ENCODE measurements around the gene MAMSTR.

DNA sequence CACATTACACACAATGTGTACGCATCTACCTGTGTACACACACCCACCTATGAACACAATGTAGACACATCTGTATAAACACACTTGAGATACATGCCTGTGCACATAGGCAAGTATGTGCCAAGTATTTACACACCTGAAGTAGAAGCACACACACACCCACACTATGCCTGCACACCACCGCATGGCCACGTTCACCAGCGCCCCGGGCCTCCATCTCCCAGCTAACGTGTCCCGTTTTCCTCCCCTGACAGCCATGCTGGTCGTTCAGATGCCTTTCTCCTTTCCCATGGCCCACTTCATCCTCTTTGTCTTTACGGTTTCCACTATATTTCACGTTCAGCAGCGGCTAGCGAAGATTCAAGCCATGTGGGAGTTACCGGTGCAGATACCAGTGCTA is 16.8 kb downstream of the MAMSTR start:
- TF ChIP-seq, protein P1, sequence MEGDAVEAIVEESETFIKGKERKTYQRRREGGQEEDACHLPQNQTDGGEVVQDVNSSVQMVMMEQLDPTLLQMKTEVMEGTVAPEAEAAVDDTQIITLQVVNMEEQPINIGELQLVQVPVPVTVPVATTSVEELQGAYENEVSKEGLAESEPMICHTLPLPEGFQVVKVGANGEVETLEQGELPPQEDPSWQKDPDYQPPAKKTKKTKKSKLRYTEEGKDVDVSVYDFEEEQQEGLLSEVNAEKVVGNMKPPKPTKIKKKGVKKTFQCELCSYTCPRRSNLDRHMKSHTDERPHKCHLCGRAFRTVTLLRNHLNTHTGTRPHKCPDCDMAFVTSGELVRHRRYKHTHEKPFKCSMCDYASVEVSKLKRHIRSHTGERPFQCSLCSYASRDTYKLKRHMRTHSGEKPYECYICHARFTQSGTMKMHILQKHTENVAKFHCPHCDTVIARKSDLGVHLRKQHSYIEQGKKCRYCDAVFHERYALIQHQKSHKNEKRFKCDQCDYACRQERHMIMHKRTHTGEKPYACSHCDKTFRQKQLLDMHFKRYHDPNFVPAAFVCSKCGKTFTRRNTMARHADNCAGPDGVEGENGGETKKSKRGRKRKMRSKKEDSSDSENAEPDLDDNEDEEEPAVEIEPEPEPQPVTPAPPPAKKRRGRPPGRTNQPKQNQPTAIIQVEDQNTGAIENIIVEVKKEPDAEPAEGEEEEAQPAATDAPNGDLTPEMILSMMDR (IDR thresholded peaks at IDR 0.05; ENCODE audit: insufficient read depth, low read depth, low read length), result no peak
- TF ChIP-seq EZH2 (IDR thresholded peaks at IDR 0.05; ENCODE audit: insufficient read depth, low read length), result no peak
